ENCODE results near the gene PTPN7.
"Not testable (repeated sequence)": the region's sequence is repeated elsewhere in the genome, so short reads cannot be mapped to it uniquely, and the experiment has no call there.

Gene PTPN7

DNA sequence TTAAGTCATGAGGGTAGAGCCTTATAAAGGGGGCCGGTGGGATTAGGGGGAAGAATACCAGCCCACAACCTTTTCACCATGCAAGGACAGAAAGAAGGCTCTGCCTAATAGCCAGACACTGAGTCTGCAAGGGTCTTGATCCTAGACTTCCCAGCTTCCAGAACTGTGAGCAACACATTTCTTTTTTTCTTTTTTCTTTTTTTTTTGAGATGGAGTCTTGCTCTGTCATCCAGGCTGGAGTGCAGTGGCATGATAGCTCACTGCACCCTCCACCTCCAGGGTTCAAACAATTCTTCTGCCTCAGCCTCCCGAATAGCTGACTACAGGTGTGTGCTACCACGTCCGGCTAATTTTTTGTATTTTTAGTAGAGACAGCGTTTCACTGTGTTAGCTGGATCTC lies 14.1 kb downstream of the PTPN7 start:
- Histone ChIP-seq H3K9me3 (ENCODE audit: severe bottlenecking) (no peaks in the 10 kb centered on the region), H3K36me3 (peaks cover 16% of the 10 kb centered on the region), H3K27me3 (ENCODE audit: insufficient read depth, low read depth, severe bottlenecking) (no peaks in the 10 kb centered on the region), H3K27ac (no peak overlapping the region), H3K4me3 (ENCODE audit: low read depth, low read length) (no peak overlapping the region)
- TF ChIP-seq, protein P1, sequence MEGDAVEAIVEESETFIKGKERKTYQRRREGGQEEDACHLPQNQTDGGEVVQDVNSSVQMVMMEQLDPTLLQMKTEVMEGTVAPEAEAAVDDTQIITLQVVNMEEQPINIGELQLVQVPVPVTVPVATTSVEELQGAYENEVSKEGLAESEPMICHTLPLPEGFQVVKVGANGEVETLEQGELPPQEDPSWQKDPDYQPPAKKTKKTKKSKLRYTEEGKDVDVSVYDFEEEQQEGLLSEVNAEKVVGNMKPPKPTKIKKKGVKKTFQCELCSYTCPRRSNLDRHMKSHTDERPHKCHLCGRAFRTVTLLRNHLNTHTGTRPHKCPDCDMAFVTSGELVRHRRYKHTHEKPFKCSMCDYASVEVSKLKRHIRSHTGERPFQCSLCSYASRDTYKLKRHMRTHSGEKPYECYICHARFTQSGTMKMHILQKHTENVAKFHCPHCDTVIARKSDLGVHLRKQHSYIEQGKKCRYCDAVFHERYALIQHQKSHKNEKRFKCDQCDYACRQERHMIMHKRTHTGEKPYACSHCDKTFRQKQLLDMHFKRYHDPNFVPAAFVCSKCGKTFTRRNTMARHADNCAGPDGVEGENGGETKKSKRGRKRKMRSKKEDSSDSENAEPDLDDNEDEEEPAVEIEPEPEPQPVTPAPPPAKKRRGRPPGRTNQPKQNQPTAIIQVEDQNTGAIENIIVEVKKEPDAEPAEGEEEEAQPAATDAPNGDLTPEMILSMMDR (IDR thresholded peaks at IDR 0.05; ENCODE audit: low read depth, low read length) = no peak
- DNase-seq = no peak

DNA sequence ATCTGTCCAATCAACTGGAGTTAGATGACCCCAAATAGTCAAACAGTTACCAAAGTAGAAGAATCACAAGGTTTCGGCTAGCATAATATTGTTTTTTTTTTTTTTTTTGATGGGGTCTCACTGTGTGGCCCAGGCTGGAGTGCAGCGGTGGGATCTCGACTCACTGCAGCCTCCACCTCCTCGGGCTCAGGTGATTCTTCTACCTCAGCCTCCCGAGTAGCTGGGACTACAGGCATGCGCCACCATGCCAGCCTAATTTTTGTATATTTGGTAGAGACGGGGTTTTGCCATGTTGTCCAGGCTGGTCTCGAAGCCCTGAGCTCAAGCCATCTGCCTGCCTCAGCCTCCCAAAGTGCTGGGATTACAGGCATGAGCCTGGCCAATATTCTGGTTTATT lies 14.7 kb downstream of the PTPN7 start:
- not testable (repeated sequence) for H3K27me3 ChIP-seq (ENCODE audit: insufficient read depth, low read depth, severe bottlenecking)
- peaks cover 21% of the 10 kb centered on the region for H3K36me3 ChIP-seq

DNA sequence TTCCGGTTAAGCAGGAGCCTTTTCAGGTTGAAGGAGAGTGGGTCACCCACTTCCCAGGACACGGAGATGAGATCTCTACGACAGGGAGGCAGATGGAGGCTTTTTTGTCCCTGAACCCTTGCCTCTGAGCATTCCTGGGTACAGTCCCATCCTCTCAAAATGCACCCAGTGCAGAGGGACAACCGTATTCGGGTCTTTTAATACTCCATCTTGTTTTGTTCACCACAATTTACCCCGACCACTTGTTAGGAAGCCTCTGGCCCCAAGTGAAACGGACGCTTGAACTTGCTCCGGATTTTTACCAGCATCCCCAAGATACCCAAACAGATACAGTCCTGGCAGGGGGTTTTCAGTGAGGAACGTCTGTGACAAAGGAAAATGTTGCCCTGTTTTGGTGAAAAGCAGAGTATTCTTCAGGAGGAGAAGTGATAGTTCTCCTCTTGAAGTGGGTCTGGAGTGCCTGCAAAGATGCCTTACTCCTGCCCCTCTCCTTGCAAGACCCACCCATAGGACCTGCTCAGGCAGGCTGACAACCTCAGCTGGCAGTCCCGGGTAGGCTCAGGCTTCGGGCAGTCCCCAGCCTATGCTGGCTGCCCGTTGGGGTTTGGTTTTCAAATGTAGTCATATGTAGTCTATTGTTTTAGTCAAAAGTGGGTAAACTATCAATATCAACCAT lies 15.2 kb downstream of the PTPN7 start:
- Histone ChIP-seq H3K27me3 (ENCODE audit: insufficient read depth, low read depth, severe bottlenecking) (no peaks in the 10 kb centered on the region), H3K27ac (peak overlapping the region; percentile 75), H3K36me3 (peaks cover 26% of the 10 kb centered on the region), H3K9me3 (ENCODE audit: severe bottlenecking) (no peaks in the 10 kb centered on the region), H3K4me3 (ENCODE audit: low read depth, low read length) (peak overlapping the region; percentile 82)
- TF ChIP-seq, protein P1 (IDR thresholded peaks at IDR 0.05; ENCODE audit: low read depth, low read length) = no peak
- DNase-seq = peak; percentile 34

More for the DNA sequence above, 14.7 kb downstream of the PTPN7 start:
- not testable (repeated sequence) for DNase-seq; H3K4me3 ChIP-seq (ENCODE audit: low read depth, low read length); H3K27ac ChIP-seq; H3K9me3 ChIP-seq (ENCODE audit: severe bottlenecking)

DNA sequence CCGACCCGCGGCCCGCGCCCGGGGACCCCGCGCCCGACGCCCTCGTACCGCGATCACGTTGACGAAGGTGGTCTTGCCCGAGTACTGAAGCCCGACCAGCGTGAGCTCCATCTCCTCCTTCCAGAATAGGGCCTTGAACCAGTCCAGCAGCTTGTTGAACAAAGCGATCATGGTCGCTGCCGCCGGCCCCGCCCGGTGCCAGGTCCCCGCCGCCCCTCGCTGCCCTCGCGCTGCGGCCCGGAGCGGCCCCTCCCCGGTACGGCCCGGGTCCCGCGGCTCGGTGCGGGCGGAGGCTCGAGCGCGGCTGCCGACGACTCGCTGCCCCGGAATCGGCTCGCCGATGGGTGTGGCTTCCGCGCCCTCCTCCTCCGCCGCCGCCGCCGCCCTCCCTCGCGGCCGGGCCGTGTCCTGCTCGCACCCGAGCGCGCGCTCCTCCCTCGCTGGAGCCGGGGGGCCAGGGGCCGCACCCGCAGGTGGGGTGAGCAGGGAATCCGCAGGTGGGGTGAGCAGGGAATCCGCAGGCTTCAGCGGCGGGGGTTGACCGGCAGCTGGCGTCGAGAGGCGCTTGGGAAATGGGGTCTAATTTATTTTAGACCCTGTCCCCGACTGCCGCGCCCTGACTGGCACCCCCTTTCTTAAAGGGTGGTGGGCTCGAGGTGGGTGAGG lies 15.9 kb downstream of the PTPN7 start, which contains the start of gene ARL8A:
ARL8A (minus strand) TSS at position 336 of the 666 bp plus-strand sequence; CDS start at position 171, 165 bp downstream.
- peak; percentile 91 for DNase-seq

DNA sequence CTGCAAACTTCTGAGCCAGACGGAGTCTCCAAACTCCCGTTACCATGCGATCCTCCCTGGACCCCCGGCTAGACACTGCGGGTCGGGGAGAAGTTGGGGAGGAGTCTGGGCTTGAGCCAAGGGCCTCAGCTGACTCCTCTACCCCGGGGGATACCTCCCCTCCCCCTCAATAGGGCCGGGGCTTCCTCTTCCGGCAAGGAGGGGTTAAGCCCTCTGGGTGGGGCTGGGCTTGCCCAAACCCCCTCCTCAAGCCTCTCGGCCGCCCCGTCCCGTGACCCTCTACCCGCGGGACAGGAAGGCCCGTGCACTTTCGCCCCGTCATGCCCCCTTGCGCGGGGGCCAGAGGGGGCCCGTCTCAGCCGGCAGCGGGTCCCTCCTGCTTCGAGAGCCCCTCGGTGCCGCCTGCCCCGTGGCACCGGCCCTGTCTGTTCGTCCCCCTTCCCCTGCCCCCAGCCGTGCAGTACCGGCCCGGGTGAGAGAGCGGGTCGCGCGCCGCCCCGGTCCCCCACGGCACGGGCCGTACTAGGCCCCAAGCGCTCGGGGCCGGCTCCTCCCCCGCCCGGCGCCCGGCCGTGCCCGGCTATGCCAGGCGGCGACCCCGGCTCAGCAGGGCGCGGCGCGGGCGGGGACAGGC lies 16.5 kb downstream of the PTPN7 start:
- peak; percentile 88 for DNase-seq
- no peaks in the 10 kb centered on the region for H3K27me3 ChIP-seq (ENCODE audit: insufficient read depth, low read depth, severe bottlenecking)
- peak overlapping the region; percentile 75 for H3K27ac ChIP-seq
- H3K36me3 ChIP-seq = peaks cover 29% of the 10 kb centered on the region
- no peaks in the 10 kb centered on the region for H3K9me3 ChIP-seq (ENCODE audit: severe bottlenecking)
- H3K4me3 ChIP-seq (ENCODE audit: low read depth, low read length) = peak overlapping the region; percentile 82
- TF ChIP-seq, protein P1 (IDR thresholded peaks at IDR 0.05; ENCODE audit: low read depth, low read length) = no peak

More for the DNA sequence above, 15.9 kb downstream of the PTPN7 start, which contains the start of gene ARL8A:
- H3K27me3 ChIP-seq (ENCODE audit: insufficient read depth, low read depth, severe bottlenecking) = no peaks in the 10 kb centered on the region
- peak within 1 kb of the TSS; percentile 75 for H3K27ac ChIP-seq
- no peaks in the 10 kb centered on the region for H3K9me3 ChIP-seq (ENCODE audit: severe bottlenecking)
- TF ChIP-seq, protein P1 (IDR thresholded peaks at IDR 0.05; ENCODE audit: low read depth, low read length) = no peak
- H3K4me3 ChIP-seq (ENCODE audit: low read depth, low read length) = peak within 1 kb of the TSS; percentile 82
- H3K36me3 ChIP-seq = peaks cover 26% of the 10 kb centered on the region

Data from WERI-Rb-1 (cell line).